DND-41 (cell line): Measurements from ENCODE around the gene TXNDC5.

Experiments
- CTCF ChIP-seq: IDR thresholded peaks from 2 replicates; pipeline ENCODE4 v1.5.1; 2012; ENCODE audit warnings: borderline replicate concordance, low read length, moderate library complexity, mild to moderate bottlenecking; ENCODE audit not compliant: poor library complexity, severe bottlenecking; ENCODE audit errors: extremely low read depth
- EZH2 ChIP-seq: IDR thresholded peaks from 3 replicates; pipeline ENCODE4 v1.6.1; 2012; ENCODE audit warnings: borderline replicate concordance, low read depth, mild to moderate bottlenecking, moderate library complexity, low read length, inconsistent platforms; ENCODE audit not compliant: severe bottlenecking

- TF ChIP-seq CTCF (no peak), EZH2 (no peak)
These were observed 22.0 kb upstream of the TXNDC5 start for GRCh38 chr6:7932625-7933024.
